Colonic mucosa (tissue), 4 donors: ENCODE results near the gene PACS2. TPM values are rescaled to one million over a fixed set of nuclear protein-coding genes. Genes with fewer than 3 reads are reported as not detected.
"Not testable (repeated sequence)": the region's sequence is repeated elsewhere in the genome, so short reads cannot be mapped to it uniquely, and the experiment has no call there.

Source experiments
- DNase-seq: peaks from one replicate; pipeline ENCODE4 v3.0.0-alpha.2; 2020
- H3K27ac ChIP-seq: fragments of 200-600 bp; one replicate; pipeline ENCODE4 v1.8.0; 2021
- H3K27me3 ChIP-seq: fragments of 200-600 bp; one replicate; pipeline ENCODE4 v1.8.0; 2021
- H3K36me3 ChIP-seq: fragments of 200-600 bp; one replicate; pipeline ENCODE4 v1.8.0; 2021
- H3K4me1 ChIP-seq: fragments of 200-600 bp; one replicate; pipeline ENCODE4 v1.8.0; 2021; ENCODE audit warnings: mild to moderate bottlenecking
- H3K4me3 ChIP-seq: fragments of 200-600 bp; one replicate; pipeline ENCODE4 v1.8.0; 2021
- H3K9ac ChIP-seq, 2 donors: one replicate each; pipeline ENCODE4 v1.7.0; 2013; ENCODE audit warnings: control low read depth in 2 of 2, low read depth in 2 of 2, low read length in 2 of 2
- H3K9me3 ChIP-seq: fragments of 200-600 bp; one replicate; pipeline ENCODE4 v1.8.0; 2021
- intact Hi-C: fragments of 100-400 bp; cut with DNase I; formaldehyde crosslinking; loops from one replicate; pipeline ENCODE4 v1.14.1; 2022
- total RNA-seq, 2 donors: library from RNA; stranded (reverse); fragmentation: NEBNext Ultra II Directional in 1 of 2; extraction: Animal tissue kit (Norgen Biotek cat#: 25700) in 1 of 2; gene quantifications; one replicate each; pipeline ENCODE4 v1.2.1, GENCODE V29; 2021
- TF ChIP-seq, protein P1 (sequence below): fragments of 200-600 bp; IDR thresholded peaks from one replicate; pipeline ENCODE4 v1.8.0; 2022; ENCODE audit warnings: antibody characterized with exemption, mild to moderate bottlenecking
- donor health status: healthy.
- donor health status: DM: no; HTN: no; CAD: no.
- donor health status: DM: no; HTN: no; CAD: no.

PACS2 gene
- total RNA-seq, 2 donors from 2014 or later, result 44.1 to 82.5 TPM

DNA sequence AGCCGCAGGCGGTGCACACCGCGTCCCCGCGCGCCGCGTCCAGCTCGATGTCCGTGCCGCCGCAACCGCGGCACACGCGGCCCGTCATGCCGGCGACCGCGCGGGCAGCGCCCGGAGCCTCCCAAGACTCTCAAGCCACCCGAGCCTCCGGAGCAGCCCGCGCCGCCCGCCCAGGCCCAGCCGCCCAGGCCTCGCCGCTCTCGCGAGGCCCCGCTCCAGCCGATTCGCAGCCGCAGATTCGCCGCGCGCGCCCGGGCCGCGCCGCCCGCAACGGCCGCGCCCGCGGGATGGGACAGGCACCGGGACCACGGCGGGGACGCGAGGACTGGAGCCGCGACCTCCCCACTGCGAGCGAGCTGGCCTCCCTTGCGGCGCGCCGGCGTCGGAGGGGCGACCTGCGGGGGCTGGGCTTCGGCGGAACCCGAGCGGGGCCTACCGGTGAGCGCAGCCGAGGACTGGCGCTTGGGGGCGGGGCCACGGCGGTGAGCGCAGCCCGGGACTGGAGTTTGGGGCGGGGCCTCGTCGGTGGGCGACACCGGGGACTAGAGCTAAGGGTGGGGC is 13.9 kb upstream of the PACS2 start, which contains the start of gene BRF1:
Gene BRF1, minus strand, starts transcription at position 460 of the 561 bp plus-strand sequence. Its CDS starts 372 bp downstream, at position 88.
- Histone ChIP-seq H3K4me1 (peaks cover 10% of the 10 kb centered on the region), H3K4me3 (peak within 1 kb of the TSS; percentile 87), H3K27me3 (no peaks in the 10 kb centered on the region), H3K36me3 (no peaks in the 10 kb centered on the region), H3K9me3 (no peaks in the 10 kb centered on the region), H3K9ac (peak within 1 kb of the TSS; percentile 89 to 99), H3K27ac (peak within 1 kb of the TSS; percentile 96)
- TF ChIP-seq, protein P1, sequence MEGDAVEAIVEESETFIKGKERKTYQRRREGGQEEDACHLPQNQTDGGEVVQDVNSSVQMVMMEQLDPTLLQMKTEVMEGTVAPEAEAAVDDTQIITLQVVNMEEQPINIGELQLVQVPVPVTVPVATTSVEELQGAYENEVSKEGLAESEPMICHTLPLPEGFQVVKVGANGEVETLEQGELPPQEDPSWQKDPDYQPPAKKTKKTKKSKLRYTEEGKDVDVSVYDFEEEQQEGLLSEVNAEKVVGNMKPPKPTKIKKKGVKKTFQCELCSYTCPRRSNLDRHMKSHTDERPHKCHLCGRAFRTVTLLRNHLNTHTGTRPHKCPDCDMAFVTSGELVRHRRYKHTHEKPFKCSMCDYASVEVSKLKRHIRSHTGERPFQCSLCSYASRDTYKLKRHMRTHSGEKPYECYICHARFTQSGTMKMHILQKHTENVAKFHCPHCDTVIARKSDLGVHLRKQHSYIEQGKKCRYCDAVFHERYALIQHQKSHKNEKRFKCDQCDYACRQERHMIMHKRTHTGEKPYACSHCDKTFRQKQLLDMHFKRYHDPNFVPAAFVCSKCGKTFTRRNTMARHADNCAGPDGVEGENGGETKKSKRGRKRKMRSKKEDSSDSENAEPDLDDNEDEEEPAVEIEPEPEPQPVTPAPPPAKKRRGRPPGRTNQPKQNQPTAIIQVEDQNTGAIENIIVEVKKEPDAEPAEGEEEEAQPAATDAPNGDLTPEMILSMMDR, result no peak
- intact Hi-C loops, result no loop called here
- DNase-seq, result peak; percentile 95

DNA sequence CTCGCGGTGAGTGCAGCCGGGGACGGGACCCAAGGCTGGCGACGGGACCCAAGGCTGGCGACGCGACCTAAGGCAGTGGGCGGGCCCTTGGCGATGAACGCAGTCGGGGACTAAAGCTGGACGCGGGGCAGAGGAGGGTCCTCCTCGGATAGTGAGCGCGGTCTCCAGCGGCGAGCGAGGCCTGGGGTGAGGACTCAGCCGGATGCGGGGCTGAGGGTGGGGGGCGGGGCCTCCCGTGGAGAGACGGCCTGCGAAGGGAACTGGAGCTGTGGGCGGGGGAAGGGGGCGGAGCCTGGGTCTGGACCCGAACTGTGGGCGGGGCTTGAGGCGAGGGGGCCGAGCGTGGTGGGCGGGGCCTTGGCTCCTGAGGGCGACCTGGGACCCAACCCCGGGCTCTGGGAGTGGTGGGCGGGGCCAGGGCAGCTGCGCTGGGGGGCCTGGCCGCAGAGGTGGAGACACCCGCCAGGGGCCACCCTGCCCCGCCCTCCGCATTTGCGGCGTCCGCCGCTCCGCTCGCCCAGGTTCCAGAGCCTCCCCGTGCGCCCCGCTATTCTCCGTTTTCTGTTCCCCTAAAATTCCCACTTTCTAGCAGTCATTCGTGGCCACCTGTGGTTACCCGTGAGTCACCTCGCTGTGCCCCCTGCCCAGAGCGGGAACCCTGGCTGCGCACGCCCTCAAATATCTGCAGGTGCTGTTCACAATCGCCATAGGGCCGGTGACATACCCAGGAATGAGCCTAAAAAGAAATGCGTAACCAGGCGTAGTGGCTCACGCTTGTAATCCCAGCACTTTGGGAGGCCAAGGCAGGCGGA is 13.2 kb upstream of the PACS2 start:
- peak; percentile 100 for DNase-seq
- no peaks in the 10 kb centered on the region for H3K27me3 ChIP-seq
- no peaks in the 10 kb centered on the region for H3K36me3 ChIP-seq
- H3K9me3 ChIP-seq, result no peaks in the 10 kb centered on the region
- peak overlapping the region; percentile 96 for H3K27ac ChIP-seq
- H3K4me1 ChIP-seq, result peaks cover 10% of the 10 kb centered on the region
- TF ChIP-seq, protein P1, result no peak
- intact Hi-C loops, result no loop called here
- peak overlapping the region; percentile 87 for H3K4me3 ChIP-seq
- peak overlapping the region; percentile 89 to 99 for H3K9ac ChIP-seq

DNA sequence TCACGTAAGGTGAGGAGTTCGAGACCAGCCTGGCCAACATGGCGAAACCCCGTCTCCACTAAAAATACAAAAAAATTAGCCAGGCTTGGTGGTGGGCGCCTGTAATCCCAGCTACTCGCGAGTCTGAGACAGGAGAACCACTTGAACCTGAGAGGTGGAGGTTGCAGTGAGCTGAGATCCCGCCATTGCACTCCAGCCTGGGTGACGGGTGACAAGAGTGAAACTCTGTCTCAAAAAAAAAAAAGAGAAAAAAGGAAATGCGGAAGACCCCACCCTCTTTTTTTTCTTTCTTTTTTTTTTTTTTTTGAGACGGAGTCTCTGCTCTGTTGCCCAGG is 12.7 kb upstream of the PACS2 start:
- intact Hi-C loops, H3K27me3 ChIP-seq, H3K36me3 ChIP-seq, DNase-seq, H3K9me3 ChIP-seq, H3K4me1 ChIP-seq: not testable (repeated sequence)
- peak overlapping the region in 1 of 2 donors; percentile 61 for H3K9ac ChIP-seq
- H3K27ac ChIP-seq, result peak overlapping the region; percentile 96
- peak overlapping the region; percentile 87 for H3K4me3 ChIP-seq

DNA sequence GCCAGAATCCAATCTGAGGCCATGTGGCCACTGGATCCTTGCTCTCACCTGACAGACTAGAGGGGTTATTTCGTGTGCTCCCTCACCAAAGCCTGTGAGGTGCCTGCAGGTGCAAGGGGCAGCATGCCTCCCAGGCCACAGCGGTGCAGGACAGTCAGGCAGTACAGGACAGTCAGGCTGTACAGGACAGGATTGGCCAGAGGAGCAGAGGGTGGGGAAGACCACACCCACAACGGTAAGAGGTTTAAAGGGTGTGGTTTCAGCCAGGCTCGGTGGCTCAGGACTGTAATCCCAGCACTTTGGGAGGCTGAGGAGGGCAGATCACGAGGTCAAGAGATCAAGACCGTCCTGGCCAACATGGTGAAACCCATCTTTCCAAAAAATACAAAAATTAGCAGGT is 10.6 kb upstream of the PACS2 start:
- no peaks in the 10 kb centered on the region for H3K36me3 ChIP-seq
- no peak overlapping the region for H3K9ac ChIP-seq
- no peaks in the 10 kb centered on the region for H3K27me3 ChIP-seq
- no peak overlapping the region for H3K27ac ChIP-seq
- DNase-seq, result peak; percentile 51
- TF ChIP-seq, protein P1, result no peak
- intact Hi-C loops, result no loop called here
- peaks cover 10% of the 10 kb centered on the region for H3K4me1 ChIP-seq
- no peaks in the 10 kb centered on the region for H3K9me3 ChIP-seq
- no peak overlapping the region for H3K4me3 ChIP-seq

DNA sequence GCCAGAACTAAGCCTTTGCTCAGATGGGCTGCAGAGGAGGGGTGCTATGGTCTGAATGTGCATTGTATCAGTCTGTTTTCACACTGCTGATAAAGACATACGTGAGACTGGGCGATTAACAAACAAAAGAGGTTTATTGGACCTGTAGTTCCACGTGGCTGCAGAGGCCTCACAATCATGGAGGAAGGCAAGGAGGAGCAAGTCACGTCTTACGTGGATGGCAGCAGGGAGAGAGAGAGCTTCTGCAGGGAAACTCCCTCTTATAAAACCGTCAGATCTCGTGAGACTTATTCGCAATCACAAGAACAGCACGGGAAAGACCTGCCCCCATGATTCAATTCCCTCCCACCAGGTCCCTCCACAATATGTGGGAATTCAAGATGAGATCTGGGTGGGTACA is 10.0 kb upstream of the PACS2 start:
- Histone ChIP-seq H3K4me1 (peaks cover 4% of the 10 kb centered on the region), H3K9me3 (no peaks in the 10 kb centered on the region), H3K4me3 (no peak overlapping the region), H3K36me3 (no peaks in the 10 kb centered on the region), H3K27ac (no peak overlapping the region), H3K9ac (no peak overlapping the region), H3K27me3 (no peaks in the 10 kb centered on the region)
- no peak for DNase-seq
- intact Hi-C loops, result no loop called here
- TF ChIP-seq, protein P1, result no peak

DNA sequence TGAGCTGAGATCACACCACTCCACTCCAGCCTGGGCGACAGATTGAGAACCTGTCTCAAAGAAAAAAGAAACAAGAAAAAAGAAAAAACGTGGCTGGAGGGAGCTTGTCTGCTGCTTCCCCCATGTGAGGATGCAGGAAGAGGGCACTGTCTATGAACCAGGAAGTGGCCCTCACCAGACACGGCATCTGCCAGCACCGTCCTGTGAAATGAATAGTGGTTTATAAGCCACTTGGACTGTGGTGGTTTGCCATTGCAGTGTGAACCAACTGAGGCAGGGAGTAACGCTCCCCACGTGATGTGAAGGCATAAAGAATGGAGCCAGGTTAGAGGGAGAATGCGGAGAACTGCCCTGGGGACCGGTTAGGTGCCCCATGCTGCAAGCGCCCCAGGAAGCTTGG is 9.2 kb upstream of the PACS2 start:
- Histone ChIP-seq H3K36me3 (no peaks in the 10 kb centered on the region), H3K27ac (no peak overlapping the region), H3K27me3 (no peaks in the 10 kb centered on the region), H3K9ac (no peak overlapping the region), H3K9me3 (no peaks in the 10 kb centered on the region), H3K4me3 (no peak overlapping the region), H3K4me1 (no peaks in the 10 kb centered on the region)
- intact Hi-C loops, result no loop called here
- TF ChIP-seq, protein P1, result no peak
- DNase-seq, result no peak
